CD4-positive, alpha-beta T cell treated with Interleukin-17A for 4 hours (primary cell): ENCODE results near the gene PUS1.
"Not testable (repeated sequence)": the region's sequence is repeated elsewhere in the genome, so short reads cannot be mapped to it uniquely, and the experiment has no call there.

Experiments
- DNase-seq: peaks from one replicate; pipeline ENCODE4 v3.0.0-alpha.2; 2020; ENCODE audit warnings: mixed read lengths

Gene PUS1

GRCh38 chr12:131941116-131941986 is 12.3 kb downstream of the PUS1 start:
- DNase-seq: no peak

- DNase-seq: no peak
Measured at GRCh38 chr12:131941987-131942341, 12.9 kb downstream of the PUS1 start.

- no peak for DNase-seq
Measured at GRCh38 chr12:131942671-131943070, 13.6 kb downstream of the PUS1 start.

GRCh38 chr12:131943389-131943788 is 14.3 kb downstream of the PUS1 start:
- no peak for DNase-seq

GRCh38 chr12:131943876-131944275 is 14.8 kb downstream of the PUS1 start:
- no peak for DNase-seq

GRCh38 chr12:131944601-131945251 is 15.7 kb downstream of the PUS1 start:
- no peak for DNase-seq

GRCh38 chr12:131946757-131947156 is 17.7 kb downstream of the PUS1 start:
- no peak for DNase-seq

- DNase-seq: no peak
Measured at GRCh38 chr12:131947482-131948027, 18.5 kb downstream of the PUS1 start.

- no peak for DNase-seq
Measured at GRCh38 chr12:131948166-131948712, 19.2 kb downstream of the PUS1 start.

- DNase-seq: not testable (repeated sequence)
Measured at GRCh38 chr12:131948713-131949430, 19.8 kb downstream of the PUS1 start.

- peak; percentile 98 for DNase-seq
Measured at GRCh38 chr12:131949431-131950181, 20.5 kb downstream of the PUS1 start, which contains the start of gene EP400. EP400 (plus strand) TSS chr12:131949942; CDS start chr12:131960620, 10,678 bp downstream.

- DNase-seq: peak; percentile 35
Measured at GRCh38 chr12:131950182-131950913, 21.3 kb downstream of the PUS1 start.

GRCh38 chr12:131953810-131954209 is 24.7 kb downstream of the PUS1 start:
- DNase-seq: not testable (repeated sequence)

GRCh38 chr12:131954460-131954859 is 25.4 kb downstream of the PUS1 start:
- not testable (repeated sequence) for DNase-seq

GRCh38 chr12:131959116-131959515 is 30.0 kb downstream of the PUS1 start:
- no peak for DNase-seq

GRCh38 chr12:131959641-131960589 is 30.8 kb downstream of the PUS1 start:
- no peak for DNase-seq

- not testable (repeated sequence) for DNase-seq
Measured at GRCh38 chr12:131960590-131961325, 31.7 kb downstream of the PUS1 start.

- DNase-seq: not testable (repeated sequence)
Measured at GRCh38 chr12:131961328-131961727, 32.3 kb downstream of the PUS1 start.

- DNase-seq: no peak
Measured at GRCh38 chr12:131962069-131962468, 33.0 kb downstream of the PUS1 start.
